ENCODE measurements around the gene SLC2A3. TPM values are rescaled to one million over a fixed set of nuclear protein-coding genes. Genes with fewer than 3 reads are reported as not detected.
A peak's percentile ranks its signal among the peaks of the same experiment; 100 is the strongest.
"Not testable (repeated sequence)": the region's sequence is repeated elsewhere in the genome, so short reads cannot be mapped to it uniquely, and the experiment has no call there.

Gene SLC2A3
- 10 to 100 TPM; 21.6 to 33.5 TPM for total RNA-seq
- long read RNA-seq, transcript SLC2A3-201 (10 exons, 3,915 nt) = major isoform, 5 of 8 reads
- long read RNA-seq, partial matches to known transcripts = 0 of 8 reads
- long read RNA-seq, other reads (novel, unspliced or antisense) = 1 of 8 reads

- DNase-seq (peak; percentile 32), ATAC-seq (peak; percentile 83 to 85)
- intact Hi-C loops (cut with DNase I) = loop anchor here in 1 of 2 donors (2.0 to 5.0 kb wide), 2 partner anchors 36 to 59 kb away; no protein-coding TSS in a partner anchor
Observed at GRCh38 chr12:7935590-7936581, at the start of gene SLC2A3. Gene SLC2A3, minus strand, starts transcription at chr12:7936187. Its CDS starts 153 bp downstream, at chr12:7936034.

DNA sequence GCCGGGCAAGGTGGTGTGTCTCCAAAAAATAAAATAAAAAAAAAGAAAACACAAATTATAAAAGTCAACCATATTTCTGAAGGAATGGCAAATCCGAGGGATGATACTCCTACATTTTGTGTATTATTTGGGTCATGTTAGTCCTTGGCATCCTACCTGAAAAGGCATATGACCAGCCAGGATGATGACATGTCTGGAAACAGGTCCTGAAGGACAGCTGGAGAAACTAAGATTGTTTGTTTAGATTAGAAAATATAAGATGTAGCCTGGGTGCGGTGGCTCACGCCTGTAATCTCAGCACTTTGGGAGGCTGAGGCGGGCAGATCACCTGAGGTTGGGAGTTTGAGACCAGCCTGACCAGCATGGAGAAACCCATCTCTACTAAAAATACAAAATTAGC is 48.9 kb upstream of the SLC2A3 start:
- ATAC-seq (no peak), DNase-seq (no peak)
- intact Hi-C loops (cut with DNase I) = no loop called here

- DNase-seq; intact Hi-C loops (cut with DNase I); ATAC-seq: not testable (repeated sequence)
Observed at GRCh38 chr12:7983460-7983859, 47.5 kb upstream of the SLC2A3 start.

GRCh38 chr12:7983019-7983418 is 47.0 kb upstream of the SLC2A3 start:
- intact Hi-C loops (cut with DNase I); DNase-seq; ATAC-seq: not testable (repeated sequence)

- ATAC-seq; DNase-seq; intact Hi-C loops (cut with DNase I): not testable (repeated sequence)
Observed at GRCh38 chr12:7982332-7982735, 46.3 kb upstream of the SLC2A3 start.

- intact Hi-C loops (cut with DNase I) = no loop called here
- ATAC-seq = no peak
- DNase-seq = no peak
Observed at GRCh38 chr12:7981446-7981845, 45.5 kb upstream of the SLC2A3 start.

DNA sequence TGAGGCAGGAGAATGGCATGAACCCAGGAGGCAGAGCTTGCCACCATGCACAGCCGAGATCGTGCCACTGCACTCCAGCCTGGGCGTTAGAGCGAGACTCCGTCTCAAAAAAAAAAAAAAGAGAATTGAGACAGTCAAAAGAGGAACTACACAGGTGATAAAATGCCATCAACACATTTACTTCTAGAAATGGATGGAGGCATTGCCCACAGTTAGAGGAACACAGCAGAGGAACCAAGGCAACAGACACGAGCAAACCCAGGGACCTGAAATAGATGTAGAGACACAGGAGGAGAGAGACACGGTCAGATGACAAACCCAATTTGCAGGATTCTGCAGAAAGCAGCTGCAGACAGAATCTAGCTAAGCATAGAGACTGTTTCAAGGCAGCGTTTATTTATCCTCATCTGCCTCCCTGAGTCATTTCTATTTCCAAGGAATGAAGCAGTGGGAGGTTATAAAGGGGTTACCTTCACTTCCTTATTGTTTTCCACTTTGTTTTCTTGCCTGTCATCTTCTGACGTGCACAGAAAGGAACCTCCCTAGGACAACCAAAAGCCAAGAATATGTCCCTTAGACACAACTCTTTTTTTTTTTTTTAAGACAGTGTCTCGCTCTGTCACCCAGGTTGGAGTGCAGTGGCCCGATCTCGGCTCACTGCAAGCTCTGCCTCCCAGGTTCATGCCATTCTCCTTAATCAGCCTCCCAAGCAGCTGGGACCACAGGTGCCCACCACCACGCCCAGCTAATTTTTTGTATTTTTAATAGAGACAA is 41.6 kb upstream of the SLC2A3 start:
- ATAC-seq; DNase-seq; intact Hi-C loops (cut with DNase I): not testable (repeated sequence)

DNA sequence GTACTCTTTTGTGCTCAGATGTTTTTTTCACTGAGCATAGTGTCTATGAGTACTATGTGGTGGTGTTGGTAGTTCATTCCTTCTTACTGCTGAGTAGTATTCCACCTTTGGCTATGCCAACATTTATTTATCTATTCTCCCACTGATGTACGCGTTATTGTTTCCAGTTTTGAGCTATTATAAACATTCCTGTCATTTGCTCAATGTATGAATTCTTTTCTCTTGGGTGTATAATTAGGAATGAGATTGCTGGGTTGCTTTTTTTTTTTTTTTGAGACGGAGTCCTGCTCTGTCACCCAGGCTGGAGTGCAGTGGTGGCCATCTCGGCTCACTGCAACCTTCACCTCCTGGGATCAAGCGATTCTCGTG is 37.5 kb upstream of the SLC2A3 start:
- ATAC-seq (no peak), DNase-seq (no peak)
- intact Hi-C loops (cut with DNase I) = loop anchor here in 1 of 2 donors (5.0 kb wide), 1 partner anchor 36 kb away; the partner anchor contains the start of gene SLC2A3

GRCh38 chr12:7972734-7973456 is 36.9 kb upstream of the SLC2A3 start:
- ATAC-seq (no peak), DNase-seq (no peak)
- intact Hi-C loops (cut with DNase I) = loop anchor here in 1 of 2 donors (5.0 kb wide), 1 partner anchor 36 kb away; the partner anchor contains the start of gene SLC2A3

GRCh38 chr12:7972269-7972668 is 36.3 kb upstream of the SLC2A3 start:
- not testable (repeated sequence) for DNase-seq, ATAC-seq
- intact Hi-C loops (cut with DNase I) = loop anchor here in 1 of 2 donors (5.0 kb wide), 1 partner anchor 35 kb away; the partner anchor contains the start of gene SLC2A3

DNA sequence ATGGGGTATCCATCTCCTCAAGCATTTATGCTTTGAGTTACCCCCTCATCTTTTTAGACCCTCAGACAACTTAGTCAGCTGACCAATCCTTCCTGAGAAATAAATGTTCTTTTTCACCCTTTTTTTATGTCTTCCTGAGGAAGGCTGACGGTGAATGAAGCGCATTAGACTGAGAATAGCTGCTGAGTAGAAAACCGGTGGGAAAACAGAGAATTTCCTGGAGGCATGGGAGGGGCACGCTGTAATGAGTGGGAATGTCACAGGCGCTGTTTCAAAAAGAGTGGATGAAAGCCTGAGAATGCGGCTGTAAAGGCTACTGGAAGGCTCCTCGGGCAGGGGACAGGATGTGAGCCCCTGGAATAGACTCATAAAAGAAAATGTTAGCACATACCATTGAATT is 35.8 kb upstream of the SLC2A3 start:
- ATAC-seq = peak in 1 of 2 donors; percentile 6
- intact Hi-C loops (cut with DNase I) = loop anchor here in 1 of 2 donors (5.0 kb wide), 1 partner anchor 34 kb away; the partner anchor contains the start of gene SLC2A3
- not testable (repeated sequence) for DNase-seq

- intact Hi-C loops (cut with DNase I) = loop anchor here in 1 of 2 donors (5.0 kb wide), 1 partner anchor 33 kb away; the partner anchor contains the start of gene SLC2A3
- peak; percentile 93 for DNase-seq
- peak; percentile 99 for ATAC-seq
Observed at GRCh38 chr12:7970475-7971252, 34.7 kb upstream of the SLC2A3 start.

DNA sequence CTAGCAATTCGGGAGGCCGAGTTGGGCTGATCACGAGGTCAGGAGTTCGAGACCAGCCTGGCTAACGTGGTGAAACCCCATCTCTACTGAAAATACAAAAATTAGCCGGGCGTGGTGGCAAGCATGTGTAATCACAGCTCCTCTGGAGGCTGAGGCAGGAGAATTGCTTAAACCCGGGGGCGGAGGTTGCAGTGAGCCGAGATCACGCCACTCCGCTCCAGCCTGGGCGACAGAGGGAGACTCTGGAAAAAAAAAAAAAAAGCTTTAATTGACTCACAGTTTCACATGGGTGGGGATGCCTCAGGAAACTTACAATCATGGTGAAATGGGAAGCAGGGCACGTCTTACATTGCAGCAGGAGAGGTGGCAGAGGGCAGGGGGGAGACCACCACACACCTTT is 30.6 kb upstream of the SLC2A3 start:
- no peak for ATAC-seq
- no peak for DNase-seq
- intact Hi-C loops (cut with DNase I) = no loop called here

- ATAC-seq; intact Hi-C loops (cut with DNase I); DNase-seq: not testable (repeated sequence)
Observed at GRCh38 chr12:7964669-7965068, 28.7 kb upstream of the SLC2A3 start.

DNA sequence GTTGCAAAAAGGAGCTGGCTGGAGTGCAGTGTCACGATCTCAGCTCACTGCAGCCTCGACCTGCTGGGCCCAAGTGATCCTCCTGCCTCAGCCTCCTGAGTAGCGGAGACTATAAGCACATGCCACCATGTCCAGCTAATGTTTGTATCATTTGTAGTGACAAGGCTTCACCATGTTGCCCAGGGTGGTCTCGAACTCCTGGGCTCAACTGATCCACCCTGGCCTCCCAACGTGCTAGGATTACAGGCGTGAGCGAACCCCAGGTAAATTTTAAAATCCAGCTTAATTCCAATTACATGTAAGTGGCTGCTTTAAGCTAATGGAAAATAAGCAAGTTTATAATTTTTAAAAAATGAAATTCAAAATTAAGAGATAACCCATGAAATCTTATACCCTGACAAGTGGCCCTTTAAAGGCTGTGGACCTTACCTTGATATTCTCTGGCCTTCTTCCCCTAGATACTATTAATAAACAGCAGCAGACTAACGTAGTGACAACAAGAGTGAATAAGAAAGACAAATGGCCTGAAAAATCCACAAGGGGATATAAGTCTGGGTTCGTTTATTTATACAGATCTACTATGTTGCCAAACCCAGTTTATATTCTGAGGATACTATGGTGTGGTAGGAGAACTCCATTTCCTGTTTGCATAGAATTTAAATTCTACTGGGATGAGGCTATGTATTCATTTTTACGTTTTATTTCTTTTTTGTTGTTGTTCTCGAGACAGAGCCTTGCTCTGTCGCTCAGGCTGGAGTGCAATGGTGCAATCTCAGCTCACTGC is 25.6 kb upstream of the SLC2A3 start:
- DNase-seq (no peak), ATAC-seq (no peak)
- intact Hi-C loops (cut with DNase I) = no loop called here

DNA sequence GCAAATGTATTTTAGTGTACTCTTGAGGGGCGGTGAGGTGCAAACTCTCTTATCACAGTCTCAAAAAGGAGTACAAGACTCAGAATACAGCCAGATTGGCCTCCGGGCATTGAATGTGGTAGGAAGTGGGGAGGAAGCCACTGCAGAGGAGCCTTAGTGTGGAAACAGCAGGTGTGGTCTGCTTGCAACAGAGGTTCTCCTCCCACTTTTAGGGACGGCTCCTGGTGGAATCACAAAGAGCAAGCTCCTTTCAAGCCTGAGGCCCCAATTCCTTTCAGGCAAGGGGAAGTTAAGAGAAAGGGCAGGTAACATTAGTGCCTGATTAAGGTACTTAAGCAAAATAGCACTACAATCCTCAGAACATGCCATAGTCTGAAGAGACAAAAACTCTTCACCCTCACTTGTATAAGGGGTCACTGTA is 23.7 kb upstream of the SLC2A3 start:
- intact Hi-C loops (cut with DNase I) = no loop called here
- DNase-seq (no peak), ATAC-seq (peak; percentile 45 to 72)

GRCh38 chr12:7959278-7959677 is 23.3 kb upstream of the SLC2A3 start:
- DNase-seq = no peak
- ATAC-seq = no peak
- intact Hi-C loops (cut with DNase I) = no loop called here

All from left cardiac atrium (tissue), 4 donors.